Measurements from ENCODE around the gene ADAMTS20.

- TF ChIP-seq EZH2phosphoT487 (IDR thresholded peaks at IDR 0.05; ENCODE audit: low read length) (no peak), CTCF (IDR thresholded peaks at IDR 0.05; ENCODE audit: low read length) (no peak)
Observed at GRCh38 chr12:43378448-43378847, 173.6 kb downstream of the ADAMTS20 start.

Data from MM.1S (cell line).